ENCODE results near the gene NLE1.
"Not testable (repeated sequence)": the region's sequence is repeated elsewhere in the genome, so short reads cannot be mapped to it uniquely, and the experiment has no call there.

NLE1 gene

DNA sequence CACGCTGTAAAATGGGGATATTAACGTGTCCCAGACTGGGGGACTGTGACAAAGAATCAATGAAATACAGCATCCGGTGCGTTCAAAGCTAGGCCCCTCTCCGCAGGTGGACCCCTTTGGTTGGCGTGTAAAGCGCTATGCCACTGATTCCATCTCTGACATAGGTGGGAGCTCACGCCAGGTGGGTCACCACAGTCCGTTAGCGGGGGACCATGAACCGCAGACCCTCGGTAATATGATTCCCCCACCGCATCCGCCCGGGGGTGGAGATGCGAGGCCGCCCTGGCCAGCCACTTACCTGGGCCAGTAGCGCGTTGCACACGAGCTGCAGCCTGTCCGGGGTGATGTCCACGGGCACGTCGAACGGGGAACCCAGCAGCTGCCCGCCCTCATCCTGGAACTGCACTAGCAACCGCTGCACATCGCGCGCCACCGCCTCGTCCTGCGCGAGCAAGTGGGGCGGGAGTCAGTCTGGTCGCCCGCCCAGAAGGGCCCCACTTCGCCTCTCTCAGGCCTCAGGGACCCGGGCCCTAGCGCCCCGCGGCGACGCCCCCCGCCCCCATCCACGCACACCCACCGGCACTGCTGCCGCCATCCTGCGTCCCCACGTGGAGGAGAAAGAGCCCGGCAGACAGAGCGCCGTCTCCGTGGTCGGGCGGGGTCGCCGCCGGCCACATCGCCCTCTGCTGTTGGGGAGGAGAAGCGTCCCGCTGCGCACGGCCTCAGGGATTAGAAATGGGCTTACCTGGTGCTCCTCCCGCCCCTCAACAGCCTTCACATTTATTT is at the start of gene NLE1:
Gene NLE1, minus strand, starts transcription at position 623 of the 786 bp plus-strand sequence. Its CDS starts 28 bp downstream, at position 595.
- DNase-seq: peak; percentile 84 to 92

GRCh38 chr17:35191001-35191695 is 49.0 kb upstream of the NLE1 start:
- no peak for DNase-seq

DNA sequence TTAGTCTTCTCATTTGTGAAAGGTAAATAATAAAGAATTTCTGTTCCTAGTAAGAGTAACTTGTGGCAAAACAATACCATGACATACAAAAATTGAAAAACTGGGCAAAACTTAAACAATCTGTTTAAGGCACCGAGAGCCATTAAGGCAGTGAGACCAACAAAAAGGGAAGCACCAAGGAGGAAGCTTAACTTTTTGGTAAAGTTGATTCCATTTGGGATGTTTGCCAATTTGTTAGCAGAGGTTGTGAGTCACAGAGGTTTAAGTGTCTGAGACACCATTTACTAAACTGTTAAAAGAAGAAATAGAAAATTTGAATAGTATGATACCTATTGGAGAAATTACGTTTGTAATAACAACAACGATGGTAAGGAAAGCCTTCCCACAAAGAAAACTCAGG is 47.2 kb upstream of the NLE1 start:
- no peak for DNase-seq

- peak in 1 of 2 donors; percentile 25 for DNase-seq
These were observed 46.0 kb upstream of the NLE1 start for GRCh38 chr17:35188111-35188510.

GRCh38 chr17:35187481-35187880 is 45.4 kb upstream of the NLE1 start:
- no peak for DNase-seq

GRCh38 chr17:35185849-35186248 is 43.7 kb upstream of the NLE1 start:
- no peak for DNase-seq

- no peak for DNase-seq
These were observed 42.2 kb upstream of the NLE1 start for GRCh38 chr17:35184274-35184673.

GRCh38 chr17:35183332-35183731 is 41.2 kb upstream of the NLE1 start:
- no peak for DNase-seq

- DNase-seq: not testable (repeated sequence)
These were observed 37.3 kb upstream of the NLE1 start for GRCh38 chr17:35179379-35179778.

DNA sequence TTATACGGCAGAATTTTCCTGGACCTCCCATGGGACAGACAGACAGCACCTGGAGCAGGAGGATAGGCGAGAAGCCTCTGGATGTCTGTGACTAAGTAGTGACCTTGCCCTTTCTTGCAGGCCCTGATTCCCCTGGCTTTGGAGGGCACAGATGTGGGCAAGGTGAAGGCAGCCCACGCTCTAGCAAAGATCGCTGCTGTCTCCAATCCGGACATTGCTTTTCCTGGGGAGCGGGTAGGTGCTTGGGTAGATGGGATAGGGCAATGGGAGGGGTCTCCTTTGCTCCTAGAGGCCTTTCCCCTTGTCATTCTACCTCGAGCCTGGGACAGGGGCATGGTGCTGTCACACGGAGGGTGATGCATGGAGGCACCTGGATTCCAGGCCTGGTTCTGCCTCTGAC is 34.8 kb upstream of the NLE1 start:
- no peak for DNase-seq

GRCh38 chr17:35175638-35176415 is 33.7 kb upstream of the NLE1 start:
- DNase-seq: no peak

GRCh38 chr17:35174835-35175334 is 32.8 kb upstream of the NLE1 start:
- DNase-seq: no peak

GRCh38 chr17:35172321-35172720 is 30.2 kb upstream of the NLE1 start:
- not testable (repeated sequence) for DNase-seq

- DNase-seq: peak in 1 of 2 donors; percentile 62
These were observed 29.7 kb upstream of the NLE1 start for GRCh38 chr17:35171834-35172233.

DNA sequence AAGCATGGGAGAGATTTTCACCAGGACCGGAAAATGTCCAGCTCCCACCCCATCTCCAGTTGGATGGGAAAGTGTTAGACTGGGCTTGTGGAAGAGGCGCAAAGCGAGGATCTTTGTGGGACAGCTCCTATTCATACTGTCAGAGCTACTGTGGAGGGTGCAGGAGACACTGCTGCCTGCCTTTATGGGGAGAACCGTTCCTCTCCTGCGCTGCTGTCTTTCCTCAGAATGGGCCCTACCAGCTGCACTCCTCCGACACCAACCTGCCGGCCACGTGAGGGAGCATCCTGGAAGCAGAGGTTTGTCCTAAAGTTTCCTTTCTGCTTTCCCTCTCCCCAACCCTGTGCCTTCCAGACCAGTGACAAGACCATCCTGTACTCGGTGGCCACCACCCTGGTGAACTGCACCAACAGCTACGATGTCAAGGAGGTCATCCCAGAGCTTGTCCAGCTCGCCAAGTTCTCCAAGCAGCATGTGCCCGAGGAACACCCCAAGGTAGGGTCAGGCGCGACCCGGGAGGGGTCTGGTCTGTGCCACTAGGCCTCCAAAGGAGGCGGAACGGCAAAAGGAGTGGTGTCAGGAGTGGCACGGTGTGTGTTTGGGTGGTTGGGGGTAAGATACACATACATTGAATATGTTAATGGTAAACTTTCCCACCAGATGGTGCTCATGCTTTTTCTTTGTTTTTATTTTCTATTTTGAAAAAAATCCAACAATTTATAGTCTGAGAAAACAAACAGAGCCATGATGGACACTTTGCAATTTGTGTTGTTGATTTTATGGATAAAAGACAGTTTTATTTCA is 29.1 kb upstream of the NLE1 start:
- peak; percentile 15 to 81 for DNase-seq

DNA sequence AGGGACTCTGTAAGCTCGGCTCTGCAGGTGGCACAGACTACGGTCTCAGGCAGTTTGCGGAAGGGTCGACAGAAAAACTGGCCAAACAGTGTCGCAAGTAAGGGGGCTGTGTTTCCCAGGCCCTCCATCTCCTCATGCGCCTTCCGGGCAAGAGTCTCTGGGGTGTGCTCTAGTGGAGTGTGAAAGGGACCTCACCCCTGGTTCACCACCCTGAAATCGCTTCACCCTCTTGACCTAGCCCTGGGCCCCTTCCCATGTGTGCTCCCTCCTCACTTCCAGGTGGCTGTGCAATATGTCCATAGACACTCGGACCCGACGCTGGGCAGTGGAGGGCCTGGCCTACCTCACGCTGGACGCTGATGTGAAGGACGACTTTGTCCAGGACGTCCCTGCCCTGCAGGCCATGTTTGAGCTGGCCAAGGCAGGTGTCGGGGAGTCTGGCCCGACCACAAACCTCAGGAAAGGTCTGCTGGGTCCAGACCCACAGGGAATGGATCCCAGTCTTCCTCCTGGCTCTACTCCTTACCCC is 27.8 kb upstream of the NLE1 start:
- DNase-seq: no peak

- DNase-seq: no peak
These were observed 25.6 kb upstream of the NLE1 start for GRCh38 chr17:35167666-35168065.

- no peak for DNase-seq
These were observed 24.9 kb upstream of the NLE1 start for GRCh38 chr17:35167046-35167445.

GRCh38 chr17:35166526-35166925 is 24.4 kb upstream of the NLE1 start:
- no peak for DNase-seq

DNA sequence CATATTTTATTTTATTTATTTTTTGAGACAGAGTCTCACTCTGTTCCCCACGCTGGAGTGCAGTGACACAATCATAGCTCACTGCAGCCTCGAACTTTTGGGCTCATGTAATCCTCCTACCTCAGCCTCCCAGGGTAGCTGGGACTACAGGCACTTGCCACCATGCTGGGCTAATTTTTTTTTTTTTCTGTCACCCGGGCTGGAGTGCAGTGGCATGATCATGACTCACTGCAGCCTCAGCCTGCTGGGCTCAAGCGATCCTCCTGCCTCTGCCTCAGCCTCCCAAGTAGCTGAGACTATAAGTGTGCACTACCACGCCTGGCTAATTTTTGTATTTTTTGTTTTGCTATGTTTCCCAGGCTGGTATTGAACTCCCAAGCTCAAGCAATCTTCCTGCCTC is 22.6 kb upstream of the NLE1 start:
- no peak for DNase-seq

- no peak for DNase-seq
These were observed 21.8 kb upstream of the NLE1 start for GRCh38 chr17:35163886-35164285.

DNA sequence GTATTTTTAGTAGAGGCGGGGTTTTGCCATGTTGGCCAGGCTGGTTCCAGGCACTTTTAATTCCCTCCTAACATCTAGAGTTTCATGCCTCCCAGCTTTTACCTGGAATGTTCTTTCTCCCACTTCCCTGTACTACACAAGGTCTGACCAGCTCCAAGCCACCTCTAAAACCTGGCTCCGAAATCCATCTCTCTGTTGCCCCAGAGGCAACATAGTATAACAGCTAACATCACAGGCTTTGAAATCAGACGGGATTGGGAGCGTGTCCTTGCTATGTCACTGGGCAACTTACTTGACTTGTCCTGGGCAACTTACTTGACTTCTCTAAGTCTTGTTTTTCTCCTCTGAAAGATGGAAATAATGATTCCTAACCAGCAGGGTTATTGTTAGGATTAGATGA is 20.7 kb upstream of the NLE1 start:
- no peak for DNase-seq

Measured in CD4-positive, alpha-beta T cell treated with Interferon alpha-2 for 1 hour (primary cell).